Measurements from ENCODE around the gene EXD3. TPM values are rescaled to one million over a fixed set of nuclear protein-coding genes. Genes with fewer than 3 reads are reported as not detected.
"Not testable (repeated sequence)": the region's sequence is repeated elsewhere in the genome, so short reads cannot be mapped to it uniquely, and the experiment has no call there.

The EXD3 gene
- total RNA-seq, 2 experiments from 2014 or later, result 8.1 to 9.0 TPM

DNA sequence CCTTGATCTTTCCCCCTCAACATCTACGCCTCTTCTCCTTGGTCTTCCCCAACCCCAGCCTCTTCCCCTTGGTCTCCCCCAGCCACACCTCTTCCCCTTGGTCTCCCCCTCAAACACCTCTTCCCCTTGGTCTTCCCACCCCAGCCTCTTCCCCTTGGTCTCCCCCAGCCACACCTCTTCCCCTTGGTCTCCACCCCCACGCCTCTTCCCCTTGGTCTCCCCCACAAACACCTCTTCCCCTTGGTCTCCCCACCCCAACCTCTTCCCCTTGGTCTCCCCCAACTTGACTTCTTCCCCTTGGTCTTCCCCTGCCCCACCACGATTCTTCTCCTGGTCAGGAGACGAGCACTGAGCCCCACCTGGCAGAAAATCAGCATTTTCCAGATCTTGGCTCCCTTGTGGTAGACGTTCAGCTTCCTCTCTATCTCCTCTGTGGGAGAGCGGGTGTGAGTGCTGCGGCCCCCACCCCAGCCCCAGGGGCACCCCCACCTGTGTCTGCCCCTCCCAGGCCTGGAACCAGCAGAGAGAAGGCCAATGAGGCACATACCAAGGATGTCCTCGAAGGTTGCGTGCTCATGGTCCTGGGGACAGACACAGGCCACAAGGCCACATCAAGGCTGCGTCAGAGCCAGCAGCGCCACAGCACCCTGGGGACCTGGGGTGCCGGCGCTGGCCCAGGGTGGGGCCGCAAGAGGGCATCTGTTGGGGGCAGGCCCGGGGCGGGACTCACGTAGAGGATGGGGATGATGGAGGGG lies 29.2 kb upstream of the EXD3 start:
- intact Hi-C loops (cut with micrococcal nuclease), result no loop called here
- H3K9me3 Mint-ChIP-seq, result no peaks in the 10 kb centered on the region
- DNase-seq, result peak; percentile 34
- ChIA-PET CTCF (no interaction called here), POLR2A (no interaction called here)
- no peak overlapping the region for H3K4me3 Mint-ChIP-seq
- no peak for ATAC-seq
- TF ChIP-seq, protein P1, sequence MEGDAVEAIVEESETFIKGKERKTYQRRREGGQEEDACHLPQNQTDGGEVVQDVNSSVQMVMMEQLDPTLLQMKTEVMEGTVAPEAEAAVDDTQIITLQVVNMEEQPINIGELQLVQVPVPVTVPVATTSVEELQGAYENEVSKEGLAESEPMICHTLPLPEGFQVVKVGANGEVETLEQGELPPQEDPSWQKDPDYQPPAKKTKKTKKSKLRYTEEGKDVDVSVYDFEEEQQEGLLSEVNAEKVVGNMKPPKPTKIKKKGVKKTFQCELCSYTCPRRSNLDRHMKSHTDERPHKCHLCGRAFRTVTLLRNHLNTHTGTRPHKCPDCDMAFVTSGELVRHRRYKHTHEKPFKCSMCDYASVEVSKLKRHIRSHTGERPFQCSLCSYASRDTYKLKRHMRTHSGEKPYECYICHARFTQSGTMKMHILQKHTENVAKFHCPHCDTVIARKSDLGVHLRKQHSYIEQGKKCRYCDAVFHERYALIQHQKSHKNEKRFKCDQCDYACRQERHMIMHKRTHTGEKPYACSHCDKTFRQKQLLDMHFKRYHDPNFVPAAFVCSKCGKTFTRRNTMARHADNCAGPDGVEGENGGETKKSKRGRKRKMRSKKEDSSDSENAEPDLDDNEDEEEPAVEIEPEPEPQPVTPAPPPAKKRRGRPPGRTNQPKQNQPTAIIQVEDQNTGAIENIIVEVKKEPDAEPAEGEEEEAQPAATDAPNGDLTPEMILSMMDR (IDR thresholded peaks at IDR 0.05), result no peak
- peaks cover 57% of the 10 kb centered on the region for H3K36me3 Mint-ChIP-seq (ENCODE audit: low read depth)
- H3K4me1 Mint-ChIP-seq (ENCODE audit: low read depth), result peaks cover 39% of the 10 kb centered on the region
- no peaks in the 10 kb centered on the region for H3K27me3 Mint-ChIP-seq
- peak overlapping the region; percentile 44 for H3K27ac Mint-ChIP-seq

DNA sequence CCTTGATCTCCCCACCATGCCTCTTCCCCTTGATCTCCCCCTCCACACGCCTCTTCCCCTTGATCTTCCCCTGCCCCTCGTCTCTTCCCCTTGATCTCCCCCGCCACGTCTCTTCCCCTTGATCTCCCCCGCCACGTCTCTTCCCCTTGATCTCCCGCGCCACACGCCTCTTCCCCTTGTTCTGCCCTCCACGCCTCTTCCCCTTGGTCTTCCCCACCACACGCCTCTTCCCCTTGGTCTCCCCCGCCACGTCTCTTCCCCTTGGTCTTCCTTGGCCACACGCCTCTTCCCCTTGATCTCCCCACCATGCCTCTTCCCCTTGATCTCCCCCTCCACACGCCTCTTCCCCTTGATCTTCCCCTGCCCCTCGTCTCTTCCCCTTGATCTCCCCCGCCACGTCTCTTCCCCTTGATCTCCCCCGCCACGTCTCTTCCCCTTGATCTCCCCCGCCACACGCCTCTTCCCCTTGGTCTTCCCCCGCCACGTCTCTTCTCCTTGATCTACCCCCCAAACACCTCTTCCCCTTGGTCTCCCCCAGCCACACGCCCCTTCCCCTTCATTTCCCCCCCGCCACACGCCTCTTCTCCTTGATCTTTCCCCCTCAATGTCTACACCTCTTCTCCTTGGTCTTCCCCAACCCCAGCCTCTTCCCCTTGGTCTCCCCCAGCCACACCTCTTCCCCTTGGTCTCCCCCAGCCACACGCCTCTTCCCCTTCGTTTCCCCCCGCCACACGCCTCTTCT lies 28.5 kb upstream of the EXD3 start:
- intact Hi-C loops (cut with micrococcal nuclease); POLR2A ChIA-PET; ATAC-seq; H3K9me3 Mint-ChIP-seq; H3K27me3 Mint-ChIP-seq; H3K4me3 Mint-ChIP-seq; CTCF ChIA-PET: not testable (repeated sequence)
- peak; percentile 35 for DNase-seq
- Mint-ChIP-seq H3K27ac (peak overlapping the region; percentile 73), H3K36me3 (ENCODE audit: low read depth) (peaks cover 52% of the 10 kb centered on the region), H3K4me1 (ENCODE audit: low read depth) (peaks cover 32% of the 10 kb centered on the region)

DNA sequence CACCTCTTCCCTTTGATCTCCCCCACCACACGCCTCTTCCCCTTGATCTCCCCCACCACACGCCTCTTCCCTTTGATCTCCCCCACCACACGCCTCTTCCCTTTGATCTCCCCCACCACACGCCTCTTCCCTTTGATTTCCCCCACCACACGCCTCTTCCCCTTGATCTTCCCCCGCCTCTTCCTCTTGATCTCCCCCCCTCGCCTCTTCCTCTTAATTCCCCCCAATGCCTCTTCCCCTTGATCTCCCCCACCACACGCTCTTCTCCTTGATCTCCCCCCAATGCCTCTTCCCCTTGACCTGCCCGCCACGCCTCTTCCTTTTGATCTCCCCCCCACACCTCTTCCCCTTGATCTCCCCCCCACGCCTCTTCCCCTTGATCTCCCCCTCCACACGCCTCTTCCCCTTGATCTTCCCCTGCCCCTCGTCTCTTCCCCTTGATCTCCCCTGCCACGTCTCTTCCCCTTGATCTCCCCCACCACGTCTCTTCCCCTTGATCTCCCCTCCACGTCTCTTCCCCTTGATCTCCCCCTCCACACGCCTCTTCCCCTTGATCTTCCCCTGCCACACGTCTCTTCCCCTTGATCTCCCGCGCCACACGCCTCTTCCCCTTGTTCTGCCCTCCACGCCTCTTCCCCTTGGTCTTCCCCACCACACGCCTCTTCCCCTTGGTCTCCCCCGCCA lies 27.7 kb upstream of the EXD3 start:
- H3K9me3 Mint-ChIP-seq; H3K4me3 Mint-ChIP-seq; ATAC-seq; CTCF ChIA-PET; POLR2A ChIA-PET; intact Hi-C loops (cut with micrococcal nuclease); H3K27me3 Mint-ChIP-seq: not testable (repeated sequence)
- Mint-ChIP-seq H3K36me3 (ENCODE audit: low read depth) (peaks cover 47% of the 10 kb centered on the region), H3K4me1 (ENCODE audit: low read depth) (peaks cover 30% of the 10 kb centered on the region), H3K27ac (peak overlapping the region; percentile 73)
- peak; percentile 59 for DNase-seq

DNA sequence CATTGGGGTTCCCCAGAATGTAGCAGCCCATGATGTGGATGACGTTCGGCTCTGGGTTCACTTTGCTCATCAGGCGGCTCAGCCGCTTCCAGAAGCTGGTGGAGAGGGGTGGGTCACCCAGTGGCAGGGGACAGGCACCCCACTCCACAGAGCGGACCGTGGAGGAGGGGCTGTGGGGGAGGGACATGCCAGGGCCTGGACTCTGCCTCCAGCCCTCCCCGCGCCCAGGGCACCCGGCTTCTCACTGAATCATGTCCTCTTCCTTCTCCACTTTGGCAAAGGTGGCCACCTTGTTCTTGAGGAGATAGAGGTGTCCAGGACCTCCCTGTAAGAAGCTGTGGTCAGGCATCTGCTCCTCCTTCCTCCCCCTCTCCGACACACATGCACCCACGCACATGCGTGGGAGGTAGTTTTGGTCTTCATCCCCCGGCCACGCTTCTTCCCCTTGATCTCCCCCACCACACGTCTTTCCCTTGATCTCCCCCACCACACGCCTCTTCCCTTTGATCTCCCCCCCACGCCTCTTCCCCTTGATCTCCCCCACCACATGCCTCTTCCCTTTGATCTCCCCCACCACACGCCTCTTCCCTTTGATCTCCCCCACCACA lies 27.1 kb upstream of the EXD3 start:
- ATAC-seq (no peak), DNase-seq (peak; percentile 66)
- H3K4me3 Mint-ChIP-seq, result no peak overlapping the region
- intact Hi-C loops (cut with micrococcal nuclease), result no loop called here
- H3K36me3 Mint-ChIP-seq (ENCODE audit: low read depth), result peaks cover 42% of the 10 kb centered on the region
- ChIA-PET POLR2A (interaction anchor here (0.9 kb wide), 1 partner anchor 28 kb away, joined by 4 read pairs; the partner anchor contains the start of gene EXD3), CTCF (no interaction called here)
- peaks cover 33% of the 10 kb centered on the region for H3K4me1 Mint-ChIP-seq (ENCODE audit: low read depth)
- peaks cover 1% of the 10 kb centered on the region for H3K27me3 Mint-ChIP-seq
- H3K9me3 Mint-ChIP-seq, result no peaks in the 10 kb centered on the region
- peak overlapping the region; percentile 57 for H3K27ac Mint-ChIP-seq
- TF ChIP-seq, protein P1 (IDR thresholded peaks at IDR 0.05), result no peak

DNA sequence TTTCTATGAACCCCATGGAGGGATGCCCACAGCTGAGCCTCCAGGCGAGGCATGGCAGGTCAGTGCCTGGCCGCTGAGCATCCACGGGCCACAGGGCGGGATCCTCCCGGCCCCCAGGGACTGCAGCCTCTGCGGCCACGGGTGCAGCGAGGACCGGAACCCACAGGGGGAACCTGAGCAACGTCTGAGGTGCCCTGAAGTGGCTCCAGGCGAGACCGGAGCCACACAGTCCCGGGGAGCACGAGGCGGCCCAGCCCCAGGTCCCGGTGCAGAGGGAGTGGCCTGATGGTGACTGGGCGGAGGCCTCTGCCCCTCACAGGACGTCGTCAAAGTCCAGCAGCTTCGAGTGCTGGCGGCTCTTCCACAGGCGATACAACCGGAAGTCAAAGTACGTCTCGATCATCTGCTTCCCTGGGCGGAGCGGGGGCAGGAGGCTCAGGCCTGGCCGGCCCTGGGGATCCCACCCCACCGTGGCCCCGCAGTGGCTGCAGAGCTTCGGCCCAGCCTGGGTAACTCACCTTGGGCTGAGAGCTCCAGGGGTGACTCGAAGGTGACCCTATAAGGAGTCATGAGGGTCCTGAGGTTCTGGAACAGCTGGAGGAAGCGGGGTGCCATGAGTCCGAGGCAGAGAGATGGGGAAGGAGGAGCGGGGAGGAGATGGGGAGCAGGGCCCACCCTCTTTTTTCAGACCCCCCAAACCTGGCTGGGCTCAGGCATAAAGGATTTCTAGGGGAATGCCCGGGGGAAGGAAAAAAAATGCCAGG lies 26.3 kb upstream of the EXD3 start:
- H3K27ac Mint-ChIP-seq, result no peak overlapping the region
- CTCF ChIA-PET, result interaction anchor here (0.6 kb wide), 1 partner anchor 26 kb away, joined by 3 read pairs; the partner anchor contains the start of genes EXD3 and NOXA1
- peaks cover 31% of the 10 kb centered on the region for H3K4me1 Mint-ChIP-seq (ENCODE audit: low read depth)
- TF ChIP-seq, protein P1 (IDR thresholded peaks at IDR 0.05), result no peak
- no peaks in the 10 kb centered on the region for H3K9me3 Mint-ChIP-seq
- H3K27me3 Mint-ChIP-seq, result peaks cover 4% of the 10 kb centered on the region
- DNase-seq (no peak), ATAC-seq (no peak)
- POLR2A ChIA-PET, result interaction anchor here (0.9 kb wide), 1 partner anchor 27 kb away, joined by 4 read pairs; the partner anchor contains the start of gene EXD3
- H3K4me3 Mint-ChIP-seq, result no peak overlapping the region
- peaks cover 34% of the 10 kb centered on the region for H3K36me3 Mint-ChIP-seq (ENCODE audit: low read depth)
- intact Hi-C loops (cut with micrococcal nuclease), result no loop called here
